ENCODE measurements around the gene NPL.

NPL gene

GRCh38 chr1:182817802-182818201, 28.2 kb downstream of the NPL start:
- DNase-seq, result no peak

GRCh38 chr1:182823220-182823619, 33.6 kb downstream of the NPL start:
- DNase-seq, result no peak

- DNase-seq, result no peak
Measured at GRCh38 chr1:182826892-182827291, 37.3 kb downstream of the NPL start.

- no peak for DNase-seq
Measured at GRCh38 chr1:182829285-182829932, 39.8 kb downstream of the NPL start.

GRCh38 chr1:182833271-182833670, 43.7 kb downstream of the NPL start:
- peak; percentile 39 for DNase-seq

GRCh38 chr1:182834326-182834725, 44.8 kb downstream of the NPL start:
- no peak for DNase-seq

GRCh38 chr1:182835806-182836205, 46.2 kb downstream of the NPL start:
- no peak for DNase-seq

GRCh38 chr1:182839209-182840066, 49.9 kb downstream of the NPL start, which contains the start of gene DHX9:
Gene DHX9, plus strand, starts transcription at chr1:182839347. Its CDS starts 3,220 bp downstream, at chr1:182842567.
- DNase-seq, result peak; percentile 88

GRCh38 chr1:182841368-182841988, 51.9 kb downstream of the NPL start:
- DNase-seq, result peak; percentile 24

GRCh38 chr1:182842265-182842664, 52.7 kb downstream of the NPL start:
- no peak for DNase-seq

- no peak for DNase-seq
Measured at GRCh38 chr1:182845379-182845778, 55.8 kb downstream of the NPL start.

- DNase-seq, result no peak
Measured at GRCh38 chr1:182845894-182846293, 56.3 kb downstream of the NPL start.

- no peak for DNase-seq
Measured at GRCh38 chr1:182847105-182847504, 57.5 kb downstream of the NPL start.

- DNase-seq, result no peak
Measured at GRCh38 chr1:182848736-182849135, 59.2 kb downstream of the NPL start.

- no peak for DNase-seq
Measured at GRCh38 chr1:182850319-182850718, 60.7 kb downstream of the NPL start.

- DNase-seq, result no peak
Measured at GRCh38 chr1:182851825-182852224, 62.3 kb downstream of the NPL start.

- DNase-seq, result peak; percentile 53
Measured at GRCh38 chr1:182855911-182856310, 66.3 kb downstream of the NPL start.

- no peak for DNase-seq
Measured at GRCh38 chr1:182857212-182857611, 67.6 kb downstream of the NPL start.

- DNase-seq, result no peak
Measured at GRCh38 chr1:182860658-182861057, 71.1 kb downstream of the NPL start.

- peak; percentile 15 for DNase-seq
Measured at GRCh38 chr1:182861994-182862393, 72.4 kb downstream of the NPL start.

GRCh38 chr1:182862827-182863226, 73.3 kb downstream of the NPL start:
- no peak for DNase-seq

- no peak for DNase-seq
Measured at GRCh38 chr1:182863940-182864339, 74.4 kb downstream of the NPL start.

- no peak for DNase-seq
Measured at GRCh38 chr1:182867861-182868260, 78.3 kb downstream of the NPL start.
